ENCODE results near the gene MYH11.
"Not testable (repeated sequence)": the region's sequence is repeated elsewhere in the genome, so short reads cannot be mapped to it uniquely, and the experiment has no call there.

Gene MYH11

GRCh38 chr16:15811481-15812400 lies 45.1 kb downstream of the MYH11 start:
- DNase-seq = no peak

GRCh38 chr16:15810949-15811348 lies 45.9 kb downstream of the MYH11 start:
- no peak for DNase-seq

GRCh38 chr16:15810411-15810810 lies 46.4 kb downstream of the MYH11 start:
- no peak for DNase-seq

- not testable (repeated sequence) for DNase-seq
Measured at GRCh38 chr16:15809297-15809696, 47.5 kb downstream of the MYH11 start.

- DNase-seq = no peak
Measured at GRCh38 chr16:15808071-15808470, 48.8 kb downstream of the MYH11 start.

GRCh38 chr16:15807603-15808009 lies 49.2 kb downstream of the MYH11 start:
- DNase-seq = no peak

- no peak for DNase-seq
Measured at GRCh38 chr16:15803618-15804017, 53.2 kb downstream of the MYH11 start.

GRCh38 chr16:15799851-15800495 lies 56.9 kb downstream of the MYH11 start:
- no peak for DNase-seq

- no peak for DNase-seq
Measured at GRCh38 chr16:15798671-15799070, 58.2 kb downstream of the MYH11 start.

- DNase-seq = no peak
Measured at GRCh38 chr16:15796885-15797284, 59.9 kb downstream of the MYH11 start.

GRCh38 chr16:15795615-15796014 lies 61.2 kb downstream of the MYH11 start:
- DNase-seq = no peak

- no peak for DNase-seq
Measured at GRCh38 chr16:15792563-15792971, 64.3 kb downstream of the MYH11 start.

GRCh38 chr16:15790458-15790857 lies 66.4 kb downstream of the MYH11 start:
- DNase-seq = no peak

- DNase-seq = not testable (repeated sequence)
Measured at GRCh38 chr16:15789816-15790215, 67.0 kb downstream of the MYH11 start.

GRCh38 chr16:15788846-15789239 lies 68.0 kb downstream of the MYH11 start:
- DNase-seq = no peak

- no peak for DNase-seq
Measured at GRCh38 chr16:15786501-15786900, 70.3 kb downstream of the MYH11 start.

- DNase-seq = no peak
Measured at GRCh38 chr16:15785386-15786059, 71.3 kb downstream of the MYH11 start.

- no peak for DNase-seq
Measured at GRCh38 chr16:15783985-15784384, 72.8 kb downstream of the MYH11 start.

- DNase-seq = no peak
Measured at GRCh38 chr16:15782573-15783365, 74.1 kb downstream of the MYH11 start.

GRCh38 chr16:15781650-15782049 lies 75.2 kb downstream of the MYH11 start:
- DNase-seq = no peak

GRCh38 chr16:15780805-15781204 lies 76.0 kb downstream of the MYH11 start:
- no peak for DNase-seq
